WTC11 (cell line): Measurements from ENCODE around the gene KIAA1671. TPM values are rescaled to one million over a fixed set of nuclear protein-coding genes. Genes with fewer than 3 reads are reported as not detected.

Source experiments
- ATAC-seq: fragments of 200-7000 bp; cut with Tn5 transposase; 2 replicates; pipeline ENCODE4 v1.10.0; 2021; ENCODE audit warnings: mild to moderate bottlenecking, moderate library complexity
- CTCF ChIA-PET: fragments of 300-600 bp; sonication (Branson Sonifier 250); formaldehyde crosslinking; loops from one replicate; lab custom pipeline; 2021; ENCODE audit warnings: antibody characterized with exemption; lab: Charles Lee
- POLR2A ChIA-PET: fragments of 350-600 bp; sonication (Branson Sonifier 250); formaldehyde crosslinking; loops from one replicate; lab custom pipeline; 2021; ENCODE audit warnings: antibody characterized with exemption; lab: Charles Lee
- DNase-seq: peaks from one replicate; pipeline ENCODE4 v3.0.0; 2021; ENCODE audit warnings: low spot score
- H3K27ac Mint-ChIP-seq: 2 replicates; pipeline ENCODE4 v1.8.0; 2021; ENCODE audit warnings: mixed read lengths
- H3K27me3 Mint-ChIP-seq: 2 replicates; pipeline ENCODE4 v1.8.0; 2021; ENCODE audit warnings: low read depth, mild to moderate bottlenecking, moderate library complexity, mixed read lengths
- H3K36me3 Mint-ChIP-seq: 2 replicates; pipeline ENCODE4 v1.8.0; 2021; ENCODE audit warnings: mixed read lengths
- H3K4me1 Mint-ChIP-seq: 2 replicates; pipeline ENCODE4 v1.8.0; 2022; ENCODE audit warnings: mixed read lengths
- H3K4me3 Mint-ChIP-seq: 2 replicates; pipeline ENCODE4 v1.8.0; 2021; ENCODE audit warnings: mild to moderate bottlenecking, moderate library complexity, mixed read lengths
- H3K9me3 Mint-ChIP-seq: 2 replicates; pipeline ENCODE4 v1.8.0; 2021; ENCODE audit warnings: mixed read lengths
- E2F4 ChIP-seq: sonication (generic); formaldehyde crosslinking; IDR thresholded peaks from 2 replicates; pipeline ENCODE4 v1.8.1; 2022; ENCODE audit warnings: low read depth, mild to moderate bottlenecking, moderate library complexity, missing genetic modification reagents, borderline replicate concordance
- ETV6 ChIP-seq: sonication (generic); formaldehyde crosslinking; IDR thresholded peaks from 2 replicates; pipeline ENCODE4 v1.8.1; 2022; ENCODE audit warnings: mild to moderate bottlenecking, missing genetic modification reagents
- FOXK1 ChIP-seq: sonication (generic); formaldehyde crosslinking; IDR thresholded peaks from 2 replicates; pipeline ENCODE4 v1.8.0; 2022; ENCODE audit warnings: mild to moderate bottlenecking, moderate library complexity, missing genetic modification reagents
- GRHL2 ChIP-seq: fragments of 250-450 bp; sonication (Bioruptor Pico); IDR thresholded peaks from 2 replicates; pipeline ENCODE4 v1.8.0; 2022; ENCODE audit warnings: mild to moderate bottlenecking, moderate library complexity; ENCODE audit not compliant: insufficient replicate concordance, severe bottlenecking
- JUN ChIP-seq: sonication (generic); formaldehyde crosslinking; IDR thresholded peaks from 2 replicates; pipeline ENCODE4 v1.8.0; 2023; ENCODE audit warnings: mild to moderate bottlenecking, missing genetic modification reagents
- KAT7 ChIP-seq: sonication (generic); formaldehyde crosslinking; IDR thresholded peaks from 2 replicates; pipeline ENCODE4 v1.8.1; 2023; ENCODE audit warnings: missing genetic modification reagents, mild to moderate bottlenecking, borderline replicate concordance
- NFATC4 ChIP-seq: fragments of 250-450 bp; sonication (Bioruptor Pico); IDR thresholded peaks from 2 replicates; pipeline ENCODE4 v1.9.0; 2021; ENCODE audit warnings: mild to moderate bottlenecking
- NR2C2 ChIP-seq: sonication (generic); formaldehyde crosslinking; IDR thresholded peaks from 2 replicates; pipeline ENCODE4 v1.8.0; 2022; ENCODE audit warnings: mild to moderate bottlenecking, missing genetic modification reagents
- PRDM15 ChIP-seq: sonication (generic); formaldehyde crosslinking; IDR thresholded peaks from 2 replicates; pipeline ENCODE4 v1.8.0; 2022; ENCODE audit warnings: missing genetic modification reagents
- PRRX2 ChIP-seq: fragments of 250-450 bp; sonication (Bioruptor Pico); IDR thresholded peaks from 2 replicates; pipeline ENCODE4 v1.8.0; 2021; ENCODE audit warnings: mild to moderate bottlenecking
- ZNF423 ChIP-seq: fragments of 250-450 bp; sonication (Bioruptor Pico); IDR thresholded peaks from 2 replicates; pipeline ENCODE4 v2.1.2; 2022; ENCODE audit warnings: mild to moderate bottlenecking, moderate library complexity
- total RNA-seq: library from RNA; stranded (reverse); gene quantifications from 3 replicates; pipeline ENCODE4 v1.2.3, GENCODE V29; 2021
- TF ChIP-seq, protein P1 (sequence below): sonication (generic); formaldehyde crosslinking; IDR thresholded peaks from 2 replicates; pipeline ENCODE4 v1.8.1; 2022; ENCODE audit warnings: mild to moderate bottlenecking, missing genetic modification reagents, moderate library complexity, borderline replicate concordance
- TF ChIP-seq, protein P2 (sequence below): sonication (generic); formaldehyde crosslinking; IDR thresholded peaks from 2 replicates; pipeline ENCODE4 v1.8.1; 2023; ENCODE audit warnings: mild to moderate bottlenecking, missing genetic modification reagents, moderate library complexity
- TF ChIP-seq, protein P3 (sequence below): fragments of 250-450 bp; sonication (Bioruptor Pico); IDR thresholded peaks from 2 replicates; pipeline ENCODE4 v1.9.0; 2021; ENCODE audit warnings: mild to moderate bottlenecking
- TF ChIP-seq, protein P4 (sequence below): sonication (generic); formaldehyde crosslinking; conservative IDR thresholded peaks from 2 replicates; pipeline ENCODE4 v1.8.1; 2023; ENCODE audit warnings: mild to moderate bottlenecking, low read depth, missing genetic modification reagents, moderate library complexity

The KIAA1671 gene
- total RNA-seq, 1 experiment from 2014 or later = 26.0 TPM

GRCh38 chr22:24975125-24975640 is 22.7 kb downstream of the KIAA1671 start (continued):
- no peak for TF ChIP-seq PRDM15

GRCh38 chr22:24975813-24976341 is 23.4 kb downstream of the KIAA1671 start:
- no peaks in the 10 kb centered on the region for H3K9me3 Mint-ChIP-seq
- CTCF ChIA-PET = interaction anchor here (0.7 to 2.2 kb wide), 4 partner anchors 13 to 82 kb away, joined by 3 to 6 read pairs (median 4); no protein-coding TSS in a partner anchor
- peaks cover 42% of the 10 kb centered on the region for H3K4me1 Mint-ChIP-seq
- POLR2A ChIA-PET = no interaction called here
- no peaks in the 10 kb centered on the region; the same call in 1 of the 2 replicates for H3K36me3 Mint-ChIP-seq
- no peak for DNase-seq
- peak overlapping the region; percentile 80 for H3K27ac Mint-ChIP-seq
- no peak for TF ChIP-seq NFATC4
- TF ChIP-seq NR2C2 (CRISPR knock-in tag) = no peak
- no peak for TF ChIP-seq FOXK1 (CRISPR knock-in tag)
- no peak for TF ChIP-seq JUN (CRISPR knock-in tag)
- no peak for TF ChIP-seq KAT7 (CRISPR knock-in tag)
- TF ChIP-seq, protein P1, sequence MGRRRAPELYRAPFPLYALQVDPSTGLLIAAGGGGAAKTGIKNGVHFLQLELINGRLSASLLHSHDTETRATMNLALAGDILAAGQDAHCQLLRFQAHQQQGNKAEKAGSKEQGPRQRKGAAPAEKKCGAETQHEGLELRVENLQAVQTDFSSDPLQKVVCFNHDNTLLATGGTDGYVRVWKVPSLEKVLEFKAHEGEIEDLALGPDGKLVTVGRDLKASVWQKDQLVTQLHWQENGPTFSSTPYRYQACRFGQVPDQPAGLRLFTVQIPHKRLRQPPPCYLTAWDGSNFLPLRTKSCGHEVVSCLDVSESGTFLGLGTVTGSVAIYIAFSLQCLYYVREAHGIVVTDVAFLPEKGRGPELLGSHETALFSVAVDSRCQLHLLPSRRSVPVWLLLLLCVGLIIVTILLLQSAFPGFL = no peak
- TF ChIP-seq PRRX2 (CRISPR knock-in tag) = no peak
- H3K27me3 Mint-ChIP-seq = no peaks in the 10 kb centered on the region
- ATAC-seq = peak; percentile 58
- no peak overlapping the region for H3K4me3 Mint-ChIP-seq

DNA sequence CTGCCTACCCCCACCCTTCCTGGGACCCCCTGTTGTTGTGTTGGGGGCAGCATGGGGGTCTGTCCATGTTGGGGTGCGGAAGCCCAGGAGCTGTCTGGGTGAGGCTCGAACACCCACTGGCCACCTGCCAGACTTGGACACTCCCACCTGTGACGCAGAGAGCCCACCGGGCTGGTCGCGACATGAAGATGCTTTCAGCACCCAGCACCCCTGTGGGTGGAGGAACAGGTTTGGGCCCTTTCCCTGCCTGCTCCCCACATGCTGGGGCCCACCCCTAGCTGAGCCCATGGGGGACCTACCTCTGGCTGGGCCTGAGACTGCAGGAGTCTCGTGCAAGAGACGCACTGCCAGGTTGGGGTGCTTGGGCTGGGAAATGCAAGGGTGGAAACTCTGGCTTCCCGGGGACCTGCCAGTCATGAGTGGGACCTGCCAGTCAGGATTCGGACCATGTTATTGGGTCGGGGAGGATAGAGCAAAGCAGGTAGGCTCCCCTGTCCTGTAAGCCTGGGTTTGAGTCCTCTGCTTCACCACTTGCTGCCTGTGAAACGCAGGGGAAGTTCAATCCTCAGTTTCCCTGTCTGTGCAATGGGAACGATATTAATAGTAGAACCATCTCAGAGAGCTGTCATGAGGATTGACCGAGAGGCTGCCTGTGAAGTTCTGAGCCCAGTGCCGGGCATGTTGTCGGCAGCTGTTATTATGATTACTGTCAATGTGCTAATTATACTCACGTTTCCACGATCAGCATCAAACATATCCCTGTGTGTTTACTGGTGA is 24.1 kb downstream of the KIAA1671 start:
- Mint-ChIP-seq H3K4me1 (peaks cover 38% of the 10 kb centered on the region), H3K4me3 (no peak overlapping the region), H3K36me3 (no peaks in the 10 kb centered on the region; the same call in 1 of the 2 replicates), H3K27me3 (no peaks in the 10 kb centered on the region), H3K9me3 (no peaks in the 10 kb centered on the region)
- ATAC-seq = no peak
- ChIA-PET CTCF (interaction anchor here (0.7 to 2.2 kb wide), 4 partner anchors 13 to 81 kb away, joined by 3 to 6 read pairs (median 4); no protein-coding TSS in a partner anchor), POLR2A (no interaction called here)
- TF ChIP-seq PRRX2 (CRISPR knock-in tag) = no peak
- peak; percentile 60; the same call in 1 of the 2 replicates for TF ChIP-seq ZNF423 (CRISPR knock-in tag)
- TF ChIP-seq, all 79 proteins: peak for 1
- peak overlapping the region; percentile 80 for H3K27ac Mint-ChIP-seq
- no peak for DNase-seq

GRCh38 chr22:24977370-24978221 is 25.1 kb downstream of the KIAA1671 start:
- no peaks in the 10 kb centered on the region for H3K9me3 Mint-ChIP-seq
- POLR2A ChIA-PET = interaction anchor here (0.6 kb wide), 1 partner anchor 17 kb away, joined by 4 read pairs; no protein-coding TSS in a partner anchor
- TF ChIP-seq, protein P2, sequence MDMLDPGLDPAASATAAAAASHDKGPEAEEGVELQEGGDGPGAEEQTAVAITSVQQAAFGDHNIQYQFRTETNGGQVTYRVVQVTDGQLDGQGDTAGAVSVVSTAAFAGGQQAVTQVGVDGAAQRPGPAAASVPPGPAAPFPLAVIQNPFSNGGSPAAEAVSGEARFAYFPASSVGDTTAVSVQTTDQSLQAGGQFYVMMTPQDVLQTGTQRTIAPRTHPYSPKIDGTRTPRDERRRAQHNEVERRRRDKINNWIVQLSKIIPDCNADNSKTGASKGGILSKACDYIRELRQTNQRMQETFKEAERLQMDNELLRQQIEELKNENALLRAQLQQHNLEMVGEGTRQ (CRISPR knock-in tag) = no peak
- TF ChIP-seq, protein P3, sequence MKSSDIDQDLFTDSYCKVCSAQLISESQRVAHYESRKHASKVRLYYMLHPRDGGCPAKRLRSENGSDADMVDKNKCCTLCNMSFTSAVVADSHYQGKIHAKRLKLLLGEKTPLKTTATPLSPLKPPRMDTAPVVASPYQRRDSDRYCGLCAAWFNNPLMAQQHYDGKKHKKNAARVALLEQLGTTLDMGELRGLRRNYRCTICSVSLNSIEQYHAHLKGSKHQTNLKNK (CRISPR knock-in tag) = no peak
- no peak for TF ChIP-seq E2F4 (CRISPR knock-in tag)
- TF ChIP-seq, protein P4, sequence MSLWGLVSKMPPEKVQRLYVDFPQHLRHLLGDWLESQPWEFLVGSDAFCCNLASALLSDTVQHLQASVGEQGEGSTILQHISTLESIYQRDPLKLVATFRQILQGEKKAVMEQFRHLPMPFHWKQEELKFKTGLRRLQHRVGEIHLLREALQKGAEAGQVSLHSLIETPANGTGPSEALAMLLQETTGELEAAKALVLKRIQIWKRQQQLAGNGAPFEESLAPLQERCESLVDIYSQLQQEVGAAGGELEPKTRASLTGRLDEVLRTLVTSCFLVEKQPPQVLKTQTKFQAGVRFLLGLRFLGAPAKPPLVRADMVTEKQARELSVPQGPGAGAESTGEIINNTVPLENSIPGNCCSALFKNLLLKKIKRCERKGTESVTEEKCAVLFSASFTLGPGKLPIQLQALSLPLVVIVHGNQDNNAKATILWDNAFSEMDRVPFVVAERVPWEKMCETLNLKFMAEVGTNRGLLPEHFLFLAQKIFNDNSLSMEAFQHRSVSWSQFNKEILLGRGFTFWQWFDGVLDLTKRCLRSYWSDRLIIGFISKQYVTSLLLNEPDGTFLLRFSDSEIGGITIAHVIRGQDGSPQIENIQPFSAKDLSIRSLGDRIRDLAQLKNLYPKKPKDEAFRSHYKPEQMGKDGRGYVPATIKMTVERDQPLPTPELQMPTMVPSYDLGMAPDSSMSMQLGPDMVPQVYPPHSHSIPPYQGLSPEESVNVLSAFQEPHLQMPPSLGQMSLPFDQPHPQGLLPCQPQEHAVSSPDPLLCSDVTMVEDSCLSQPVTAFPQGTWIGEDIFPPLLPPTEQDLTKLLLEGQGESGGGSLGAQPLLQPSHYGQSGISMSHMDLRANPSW = no peak
- TF ChIP-seq GRHL2 (CRISPR knock-in tag) = no peak
- no peak for TF ChIP-seq ETV6 (CRISPR knock-in tag)

More at GRCh38 chr22:24977370-24978221, 25.1 kb downstream of the KIAA1671 start:
- Mint-ChIP-seq H3K27me3 (no peaks in the 10 kb centered on the region), H3K4me1 (peaks cover 36% of the 10 kb centered on the region), H3K27ac (peak overlapping the region; percentile 78), H3K4me3 (no peak overlapping the region), H3K36me3 (no peaks in the 10 kb centered on the region; the same call in none of the 2 replicates)
- CTCF ChIA-PET = interaction anchor here (0.7 kb wide), 1 partner anchor 51 kb away, joined by 3 read pairs; no protein-coding TSS in a partner anchor
- ATAC-seq (peak; percentile 67), DNase-seq (no peak)
